Astrocyte of the spinal cord (primary cell): ENCODE results near the gene IFNAR1.

Source experiments
- DNase-seq: peaks from one replicate; pipeline ENCODE4 v3.0.0; 2011; ENCODE audit warnings: low read depth, low spot score
- H3K4me3 ChIP-seq: 2 replicates; pipeline ENCODE4 v1.5.1; 2011; ENCODE audit warnings: low read depth, mild to moderate bottlenecking, low read length, moderate library complexity
- CTCF ChIP-seq: IDR thresholded peaks from 2 replicates; pipeline ENCODE4 v1.5.1; 2012; ENCODE audit warnings: low read depth, mild to moderate bottlenecking, low read length, inconsistent platforms
- in situ Hi-C: cut with HindIII; loops from 2 replicates; pipeline ENCODE4 v1.10.0; 2017; ENCODE audit warnings: low sequenced_read_pairs

The IFNAR1 gene

GRCh38 chr21:33386222-33386784, 61.5 kb downstream of the IFNAR1 start:
- no peak for DNase-seq
- in situ Hi-C loops, result no loop called here
- TF ChIP-seq CTCF, result peak; percentile 51
- H3K4me3 ChIP-seq, result no peak overlapping the region

GRCh38 chr21:33387294-33387693, 62.5 kb downstream of the IFNAR1 start:
- in situ Hi-C loops, result no loop called here
- H3K4me3 ChIP-seq, result no peak overlapping the region
- no peak for DNase-seq
- no peak for TF ChIP-seq CTCF

GRCh38 chr21:33388188-33388587, 63.4 kb downstream of the IFNAR1 start:
- no peak overlapping the region for H3K4me3 ChIP-seq
- TF ChIP-seq CTCF, result no peak
- DNase-seq, result no peak
- in situ Hi-C loops, result no loop called here

GRCh38 chr21:33390479-33390878, 65.7 kb downstream of the IFNAR1 start:
- no peak overlapping the region for H3K4me3 ChIP-seq
- no peak for DNase-seq
- in situ Hi-C loops, result no loop called here
- no peak for TF ChIP-seq CTCF

GRCh38 chr21:33391656-33392055, 66.9 kb downstream of the IFNAR1 start:
- no peak overlapping the region for H3K4me3 ChIP-seq
- DNase-seq, result no peak
- no peak for TF ChIP-seq CTCF
- in situ Hi-C loops, result no loop called here

GRCh38 chr21:33392284-33392985, 67.7 kb downstream of the IFNAR1 start:
- H3K4me3 ChIP-seq, result no peak overlapping the region
- in situ Hi-C loops, result no loop called here
- DNase-seq, result no peak
- no peak for TF ChIP-seq CTCF

- in situ Hi-C loops, result no loop called here
- no peak overlapping the region for H3K4me3 ChIP-seq
- no peak for TF ChIP-seq CTCF
- no peak for DNase-seq
Measured at GRCh38 chr21:33393348-33393747, 68.6 kb downstream of the IFNAR1 start.
